Renal pelvis (tissue), 4 donors: Measurements from ENCODE around the gene RMC1. TPM values are rescaled to one million over a fixed set of nuclear protein-coding genes. Genes with fewer than 3 reads are reported as not detected.

Source experiments
- DNase-seq: peaks from one replicate; pipeline ENCODE4 v3.0.0-alpha.2; 2013
- polyA plus RNA-seq, 3 donors: library from polyadenylated mRNA; unstranded; fragments of 120-200 nt; gene quantifications; one replicate each; pipeline ENCODE4 v1.2.1, GENCODE V29; 2013; ENCODE audit not compliant: insufficient read length in 3 of 3

RMC1 gene
- polyA plus RNA-seq, 3 donors = 22.4 to 27.5 (median 25.5) TPM

DNA sequence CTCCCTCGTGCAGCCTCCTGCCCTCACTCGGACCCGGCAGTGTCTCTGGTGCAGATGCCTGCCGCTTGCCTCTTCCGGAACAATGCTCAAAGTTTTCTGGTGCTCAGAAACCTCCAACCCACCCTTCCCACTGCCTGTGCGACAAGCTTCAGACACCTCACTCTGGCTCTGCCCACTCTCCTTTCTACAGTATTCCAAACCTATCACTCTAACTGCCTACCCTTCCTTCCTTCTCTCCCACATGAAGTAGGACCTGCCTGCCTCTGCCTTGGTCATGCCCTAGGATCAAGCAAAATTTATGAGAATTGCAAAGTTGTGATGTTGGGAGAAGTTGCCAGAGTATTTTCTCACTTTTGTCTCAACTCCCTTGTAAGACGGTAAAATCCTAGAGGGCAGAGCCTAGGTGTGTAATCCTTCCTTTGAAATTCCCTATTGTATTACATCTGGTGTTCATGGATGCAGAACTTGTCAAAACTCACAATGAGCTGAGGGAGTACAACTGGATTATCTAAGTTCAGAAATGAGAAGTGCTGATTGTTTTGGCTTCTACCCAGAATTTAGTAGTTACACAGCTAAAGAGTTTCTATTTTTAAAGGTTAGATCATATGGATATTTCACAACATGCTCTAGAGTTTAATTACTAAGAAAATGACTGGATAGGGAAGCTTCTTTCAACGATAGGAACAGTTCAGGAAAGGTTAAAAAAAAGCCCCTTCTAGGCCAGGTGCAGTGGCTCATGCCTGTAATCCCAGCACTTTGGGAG, 75.8 kb downstream of the RMC1 start:
- DNase-seq = no peak

GRCh38 chr18:23580677-23581367, 77.5 kb downstream of the RMC1 start:
- no peak for DNase-seq

Other genes starting within 250 kb of the RMC1 start
- gene RIOK3, start 50.2 kb upstream of the RMC1 start, polyA plus RNA-seq = 10 to 100 TPM; 57.0 to 86.0 (median 75.5) TPM
- gene NPC1, start 83.0 kb downstream of the RMC1 start, polyA plus RNA-seq = 10 to 100 TPM; 18.1 to 26.1 (median 25.4) TPM
- gene ANKRD29, start 159.4 kb downstream of the RMC1 start, polyA plus RNA-seq = 1 to 10 TPM in 1 of 3 donors, under 1 TPM in 2; 0.58 to 1.1 (median 0.96) TPM
- gene LAMA3, start 185.9 kb downstream of the RMC1 start, polyA plus RNA-seq = 1 to 10 TPM; 2.0 to 3.2 (median 2.2) TPM